ENCODE measurements around the gene TTC6.

TTC6 gene

DNA sequence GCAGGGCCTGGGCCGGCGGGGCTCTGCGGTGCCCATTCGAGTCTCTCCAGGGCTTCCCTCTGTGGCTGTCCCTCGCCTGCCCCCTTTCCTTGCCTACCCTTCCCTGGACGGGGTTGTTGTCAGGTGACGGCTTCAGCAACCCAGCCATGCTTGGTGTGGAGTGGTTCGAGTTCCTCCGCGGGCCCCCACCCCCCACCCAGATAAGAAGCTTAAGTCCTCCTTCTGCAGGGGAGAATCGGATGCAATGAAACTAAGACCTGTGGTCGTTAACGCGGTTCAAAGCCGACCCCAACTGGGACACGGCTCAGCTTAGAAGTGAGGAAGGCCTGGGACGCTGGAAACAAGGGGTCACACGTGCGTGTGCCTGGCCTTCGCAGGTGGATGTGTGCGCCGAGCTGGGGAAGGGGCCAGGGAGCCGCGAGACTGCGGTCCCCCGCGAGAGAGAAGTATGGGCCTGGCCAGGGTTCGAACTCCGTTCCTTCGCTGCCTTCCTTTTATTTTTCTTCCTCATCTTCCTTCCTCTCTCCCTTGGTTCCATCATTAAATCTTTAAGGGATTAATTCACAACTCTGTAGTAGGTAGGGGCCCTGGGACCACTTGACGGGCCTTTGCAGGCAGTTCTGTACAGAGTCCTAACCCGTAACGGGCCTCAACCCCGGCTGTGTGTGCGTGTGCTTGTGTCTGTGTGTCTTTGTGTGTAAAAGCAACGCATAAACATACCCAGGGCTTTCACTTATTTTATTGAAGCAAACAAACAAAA lies 3.5 kb downstream of the TTC6 start:
- Histone ChIP-seq H3K27me3 (ENCODE audit: insufficient read depth, low read length) (peaks cover 89% of the 10 kb centered on the region), H3K79me2 (ENCODE audit: control insufficient read depth, insufficient read depth, low read length, unreplicated experiment) (no peaks in the 10 kb centered on the region), H3K4me3 (ENCODE audit: low read depth, low read length) (peak overlapping the region; percentile 67), H2AFZ (ENCODE audit: low read length, unreplicated experiment) (no peak overlapping the region), H3K27ac (ENCODE audit: low read depth, low read length) (no peak overlapping the region), H3K36me3 (ENCODE audit: insufficient read depth, low read length) (no peaks in the 10 kb centered on the region), H3K4me1 (ENCODE audit: control insufficient read depth, insufficient read depth, low read length, unreplicated experiment) (peaks cover 6% of the 10 kb centered on the region)

DNA sequence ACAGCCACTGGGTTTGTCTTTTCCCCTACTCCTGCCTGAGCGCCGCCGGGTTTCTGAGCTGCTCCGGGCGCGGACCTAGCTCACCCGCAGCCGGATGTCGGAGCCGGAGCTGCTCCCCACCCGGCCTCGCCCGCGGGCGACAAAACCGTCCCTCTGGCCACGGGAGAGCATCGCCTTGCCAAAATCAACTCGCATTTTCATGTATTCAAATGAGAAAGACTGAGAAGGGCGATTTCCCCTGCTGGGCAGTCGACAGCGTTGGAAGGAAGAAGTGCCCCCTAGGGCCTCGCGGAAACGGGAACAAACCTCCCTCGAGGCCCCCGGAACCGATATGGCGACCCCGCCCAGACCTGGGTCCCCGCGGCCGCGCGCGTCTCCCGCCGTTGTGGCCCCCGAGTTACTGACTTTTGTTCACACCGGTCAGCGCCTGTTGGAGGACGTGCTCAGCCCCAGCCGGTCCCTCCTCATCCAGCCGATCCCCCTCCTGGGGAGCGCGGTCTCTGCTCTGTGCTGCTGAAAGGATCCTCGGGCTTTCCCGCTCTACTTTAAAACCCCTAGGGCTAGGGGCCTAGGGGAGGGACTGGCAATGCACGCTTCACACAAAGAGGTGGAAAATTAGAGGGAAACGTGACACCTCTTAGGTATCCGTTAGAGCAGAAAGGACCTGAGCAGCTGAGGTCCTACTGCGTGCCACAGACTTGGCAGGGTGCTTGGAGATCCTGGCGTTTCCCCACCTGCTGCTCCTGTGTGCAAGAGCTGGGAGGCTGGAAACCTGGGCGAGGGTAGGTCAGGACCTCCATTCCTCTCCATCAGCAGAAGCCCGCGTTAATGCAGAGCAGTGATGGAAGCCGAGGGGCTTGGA lies 4.3 kb downstream of the TTC6 start:
- Histone ChIP-seq H3K79me2 (ENCODE audit: control insufficient read depth, insufficient read depth, low read length, unreplicated experiment) (no peaks in the 10 kb centered on the region), H2AFZ (ENCODE audit: low read length, unreplicated experiment) (no peak overlapping the region), H3K4me3 (ENCODE audit: low read depth, low read length) (peak overlapping the region; percentile 67), H3K27ac (ENCODE audit: low read depth, low read length) (no peak overlapping the region), H3K27me3 (ENCODE audit: insufficient read depth, low read length) (peaks cover 96% of the 10 kb centered on the region), H3K36me3 (ENCODE audit: insufficient read depth, low read length) (no peaks in the 10 kb centered on the region), H3K4me1 (ENCODE audit: control insufficient read depth, insufficient read depth, low read length, unreplicated experiment) (peaks cover 6% of the 10 kb centered on the region)

DNA sequence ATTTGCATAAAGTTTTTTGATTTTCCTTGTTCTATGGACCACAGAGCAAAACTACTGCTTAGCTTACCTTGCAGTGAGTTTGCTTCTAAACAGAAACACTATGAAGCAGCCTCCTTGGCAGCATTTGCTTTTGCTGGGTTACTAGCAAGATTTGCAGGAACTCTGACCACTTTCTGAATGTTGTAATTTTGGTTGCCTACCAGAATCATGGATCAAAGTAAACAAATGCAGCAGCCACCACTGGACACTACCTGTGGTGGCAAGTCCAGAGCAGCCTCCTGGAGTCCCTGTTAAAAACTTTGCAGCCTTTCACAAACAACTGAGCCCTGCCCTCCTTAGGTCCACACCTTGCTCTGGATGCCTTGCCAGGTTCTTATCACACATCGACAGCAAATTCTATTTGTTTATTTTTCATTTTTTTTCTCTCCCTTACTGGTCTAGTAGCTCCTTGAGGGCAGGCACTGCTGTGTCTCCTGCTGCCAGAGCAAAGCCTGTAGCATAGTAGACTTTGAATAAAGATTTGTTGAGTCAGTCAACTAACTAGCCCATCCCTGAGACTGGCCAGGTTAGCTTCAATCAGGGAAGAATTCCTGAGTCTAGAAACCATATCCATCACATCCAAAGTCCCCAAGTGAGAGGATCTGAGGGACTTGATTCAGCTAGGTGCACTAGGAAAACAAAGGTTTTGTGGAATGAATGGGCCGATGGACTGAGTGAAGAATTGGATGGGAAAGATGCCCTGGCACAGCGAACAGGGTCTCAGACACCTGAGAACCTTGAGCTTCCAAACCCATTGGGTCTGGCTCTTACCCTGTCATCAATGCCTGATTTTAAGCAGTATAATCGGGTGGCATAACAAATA lies 5.7 kb downstream of the TTC6 start:
- Histone ChIP-seq H2AFZ (ENCODE audit: low read length, unreplicated experiment) (no peak overlapping the region), H3K36me3 (ENCODE audit: insufficient read depth, low read length) (no peaks in the 10 kb centered on the region), H3K4me1 (ENCODE audit: control insufficient read depth, insufficient read depth, low read length, unreplicated experiment) (peaks cover 6% of the 10 kb centered on the region), H3K79me2 (ENCODE audit: control insufficient read depth, insufficient read depth, low read length, unreplicated experiment) (no peaks in the 10 kb centered on the region), H3K4me3 (ENCODE audit: low read depth, low read length) (no peak overlapping the region), H3K27ac (ENCODE audit: low read depth, low read length) (no peak overlapping the region), H3K27me3 (ENCODE audit: insufficient read depth, low read length) (peaks cover 100% of the 10 kb centered on the region)

DNA sequence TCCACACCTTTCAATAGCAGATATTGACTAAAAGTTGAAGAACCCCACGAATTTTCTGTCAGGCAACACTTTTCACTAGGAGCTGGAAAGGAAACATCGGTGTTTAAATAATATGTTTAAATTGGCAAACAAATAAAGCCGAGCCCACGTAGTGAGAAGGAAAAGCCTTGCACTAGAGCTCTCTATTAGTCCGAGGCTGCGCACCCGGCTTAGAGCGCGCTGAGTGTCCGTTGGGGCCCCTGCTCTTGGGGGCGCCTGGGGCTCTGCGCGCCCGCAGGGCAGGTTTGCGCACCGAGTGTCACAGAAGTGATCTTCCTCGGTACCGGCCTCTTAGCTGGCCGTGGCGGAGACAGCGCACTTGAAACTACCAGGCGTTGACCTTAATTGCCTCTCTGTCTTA lies 6.4 kb downstream of the TTC6 start:
- Histone ChIP-seq H3K27me3 (ENCODE audit: insufficient read depth, low read length) (peaks cover 100% of the 10 kb centered on the region), H3K36me3 (ENCODE audit: insufficient read depth, low read length) (no peaks in the 10 kb centered on the region), H2AFZ (ENCODE audit: low read length, unreplicated experiment) (no peak overlapping the region), H3K4me1 (ENCODE audit: control insufficient read depth, insufficient read depth, low read length, unreplicated experiment) (peaks cover 6% of the 10 kb centered on the region), H3K4me3 (ENCODE audit: low read depth, low read length) (no peak overlapping the region), H3K27ac (ENCODE audit: low read depth, low read length) (no peak overlapping the region), H3K79me2 (ENCODE audit: control insufficient read depth, insufficient read depth, low read length, unreplicated experiment) (no peaks in the 10 kb centered on the region)

DNA sequence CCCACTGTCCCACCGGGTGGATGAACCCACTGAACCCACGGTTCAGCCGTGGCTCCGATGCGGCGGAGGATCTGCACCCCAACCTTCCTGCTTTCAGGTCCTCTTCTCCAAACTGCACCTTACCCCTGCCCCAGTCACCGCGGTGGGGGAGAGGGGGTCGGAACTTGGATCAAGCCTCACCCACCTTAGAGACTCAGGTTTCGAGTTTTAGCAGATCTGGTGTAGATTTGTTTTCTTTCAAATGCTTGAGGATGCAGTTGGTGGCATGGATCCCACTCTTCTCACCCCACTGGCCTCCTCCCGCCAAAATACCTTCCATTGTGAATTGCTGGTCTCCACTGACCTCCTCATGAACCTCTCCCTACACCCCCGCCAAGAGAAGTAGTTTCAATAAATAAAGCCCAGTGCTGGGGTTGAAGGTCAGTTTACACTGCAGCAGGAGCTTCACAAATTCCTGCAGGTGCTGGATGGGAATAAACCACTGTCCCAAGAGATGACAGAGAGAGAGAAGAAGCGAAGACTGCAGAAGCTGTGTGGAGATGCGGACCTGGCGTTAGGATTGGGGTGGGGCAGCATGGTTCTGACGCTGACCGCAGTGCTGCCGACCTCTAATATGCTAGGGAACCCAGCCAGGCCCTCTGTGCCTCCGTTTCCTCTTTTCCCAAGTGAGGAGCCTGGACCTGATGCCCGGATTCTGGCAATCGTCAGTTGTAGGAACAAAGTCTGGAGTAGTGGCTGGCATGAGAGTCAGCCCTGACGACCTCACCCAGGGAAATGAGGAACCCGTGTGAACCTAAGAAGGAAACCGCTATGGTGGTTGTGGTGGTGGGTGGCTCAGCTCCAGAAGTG lies 7.4 kb downstream of the TTC6 start:
- Histone ChIP-seq H3K36me3 (ENCODE audit: insufficient read depth, low read length) (no peaks in the 10 kb centered on the region), H3K4me3 (ENCODE audit: low read depth, low read length) (no peak overlapping the region), H3K4me1 (ENCODE audit: control insufficient read depth, insufficient read depth, low read length, unreplicated experiment) (peaks cover 6% of the 10 kb centered on the region), H3K27ac (ENCODE audit: low read depth, low read length) (no peak overlapping the region), H3K79me2 (ENCODE audit: control insufficient read depth, insufficient read depth, low read length, unreplicated experiment) (no peaks in the 10 kb centered on the region), H2AFZ (ENCODE audit: low read length, unreplicated experiment) (no peak overlapping the region), H3K27me3 (ENCODE audit: insufficient read depth, low read length) (peaks cover 100% of the 10 kb centered on the region)

DNA sequence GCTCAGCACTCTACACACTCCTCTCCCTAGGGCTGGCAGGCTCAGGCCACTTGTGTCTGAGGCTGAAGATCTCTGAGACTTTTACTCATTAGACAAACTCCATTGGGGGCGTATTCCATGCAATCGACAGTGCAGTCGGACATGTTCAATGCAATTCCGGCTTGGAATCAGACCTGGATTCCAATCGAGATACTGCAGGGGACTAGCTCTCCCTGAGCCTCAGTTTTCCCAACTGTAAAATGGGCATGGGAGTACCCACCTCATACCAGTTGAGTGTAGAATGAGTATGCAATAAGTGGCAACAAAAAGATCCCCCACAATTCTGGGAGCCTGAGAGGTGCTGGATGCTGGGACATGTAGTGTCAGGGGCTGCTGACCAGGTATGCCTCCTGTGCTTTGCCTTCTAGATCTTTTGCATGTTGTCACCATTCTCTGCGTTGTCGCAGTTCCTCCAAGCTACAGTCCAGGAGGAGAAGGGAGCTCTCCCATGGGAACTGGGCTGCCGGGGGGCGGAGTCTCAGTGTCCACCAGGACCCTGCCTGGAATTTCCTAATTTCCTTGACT lies 8.3 kb downstream of the TTC6 start:
- Histone ChIP-seq H3K4me3 (ENCODE audit: low read depth, low read length) (no peak overlapping the region), H3K36me3 (ENCODE audit: insufficient read depth, low read length) (no peaks in the 10 kb centered on the region), H3K79me2 (ENCODE audit: control insufficient read depth, insufficient read depth, low read length, unreplicated experiment) (no peaks in the 10 kb centered on the region), H3K27ac (ENCODE audit: low read depth, low read length) (no peak overlapping the region), H3K27me3 (ENCODE audit: insufficient read depth, low read length) (peaks cover 98% of the 10 kb centered on the region), H2AFZ (ENCODE audit: low read length, unreplicated experiment) (no peak overlapping the region), H3K4me1 (ENCODE audit: control insufficient read depth, insufficient read depth, low read length, unreplicated experiment) (peaks cover 6% of the 10 kb centered on the region)

DNA sequence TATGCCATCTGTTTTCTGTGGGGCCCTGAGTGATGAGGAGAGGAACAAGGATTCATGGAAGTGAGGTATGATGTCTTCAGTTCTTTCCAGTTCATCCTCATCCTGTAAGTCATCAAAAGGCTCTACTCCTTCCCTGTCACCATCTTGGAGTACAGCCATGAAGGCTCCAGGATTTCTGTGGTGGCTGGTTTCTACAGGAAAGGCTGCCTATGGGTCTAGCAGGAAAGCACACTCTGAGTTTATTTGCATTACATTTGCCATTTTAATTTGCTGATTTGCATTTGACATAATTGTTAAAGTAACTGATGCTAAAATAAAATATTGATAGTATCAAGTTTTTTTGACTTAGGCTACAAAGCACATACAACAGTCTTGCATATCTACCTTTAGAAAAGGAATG lies 11.2 kb downstream of the TTC6 start:
- Histone ChIP-seq H3K79me2 (ENCODE audit: control insufficient read depth, insufficient read depth, low read length, unreplicated experiment) (no peaks in the 10 kb centered on the region), H3K4me3 (ENCODE audit: low read depth, low read length) (no peak overlapping the region), H3K27ac (ENCODE audit: low read depth, low read length) (no peak overlapping the region), H3K27me3 (ENCODE audit: insufficient read depth, low read length) (peaks cover 98% of the 10 kb centered on the region), H3K36me3 (ENCODE audit: insufficient read depth, low read length) (no peaks in the 10 kb centered on the region), H3K4me1 (ENCODE audit: control insufficient read depth, insufficient read depth, low read length, unreplicated experiment) (no peaks in the 10 kb centered on the region), H2AFZ (ENCODE audit: low read length, unreplicated experiment) (no peak overlapping the region)

DNA sequence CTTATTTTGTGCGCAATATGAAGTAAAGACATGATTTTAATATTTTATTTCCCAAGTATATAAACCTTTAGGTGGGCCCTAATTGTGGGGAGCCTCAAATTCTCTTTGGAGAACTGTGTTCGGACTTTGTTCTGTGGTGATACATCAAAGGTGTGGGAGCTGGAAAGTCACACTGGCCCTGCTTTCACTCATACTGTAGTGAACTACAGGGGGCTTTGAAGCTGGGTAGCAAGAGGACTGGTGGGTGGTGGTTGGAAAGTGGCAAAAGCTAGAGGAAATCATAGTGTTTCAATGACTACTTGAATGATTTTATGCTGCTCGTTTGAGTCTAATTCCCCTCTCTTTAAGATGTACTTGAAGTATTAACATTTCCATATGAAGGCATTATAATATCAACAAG lies 13.2 kb downstream of the TTC6 start:
- Histone ChIP-seq H2AFZ (ENCODE audit: low read length, unreplicated experiment) (no peak overlapping the region), H3K4me1 (ENCODE audit: control insufficient read depth, insufficient read depth, low read length, unreplicated experiment) (no peaks in the 10 kb centered on the region), H3K36me3 (ENCODE audit: insufficient read depth, low read length) (no peaks in the 10 kb centered on the region), H3K4me3 (ENCODE audit: low read depth, low read length) (no peak overlapping the region), H3K27me3 (ENCODE audit: insufficient read depth, low read length) (peaks cover 92% of the 10 kb centered on the region), H3K27ac (ENCODE audit: low read depth, low read length) (no peak overlapping the region), H3K79me2 (ENCODE audit: control insufficient read depth, insufficient read depth, low read length, unreplicated experiment) (no peaks in the 10 kb centered on the region)

DNA sequence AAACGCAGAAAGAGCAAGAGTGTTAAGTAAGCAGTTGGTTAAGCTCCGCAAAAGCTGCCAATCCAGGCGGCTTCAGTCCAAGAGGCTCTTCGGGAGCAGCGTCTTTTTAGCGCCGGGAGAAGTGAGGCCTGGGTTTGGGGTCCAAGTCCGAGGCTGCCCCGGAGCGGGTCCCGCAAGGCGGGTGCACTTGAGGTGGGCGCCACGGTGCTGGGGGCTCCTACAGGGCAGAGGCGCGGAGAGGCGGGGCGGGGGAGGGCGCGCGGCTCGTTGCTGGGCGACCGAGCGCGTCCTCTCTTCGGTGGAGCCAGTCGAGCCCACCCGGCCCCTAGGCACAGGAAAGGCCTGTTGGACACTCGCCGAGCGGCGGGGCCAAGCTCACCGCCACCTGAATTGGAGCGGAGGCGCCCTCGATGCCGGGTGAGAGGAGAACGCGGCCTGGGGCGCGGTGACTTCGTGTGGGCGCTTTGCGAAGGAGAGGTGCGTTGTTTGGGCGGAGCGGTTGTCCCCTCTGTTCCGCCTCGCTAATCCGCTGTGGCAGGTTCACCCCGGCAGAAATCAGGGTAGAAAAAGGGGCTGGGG lies 15.6 kb downstream of the TTC6 start:
- no peaks in the 10 kb centered on the region for H3K79me2 ChIP-seq (ENCODE audit: control insufficient read depth, insufficient read depth, low read length, unreplicated experiment)
- peaks cover 68% of the 10 kb centered on the region for H3K27me3 ChIP-seq (ENCODE audit: insufficient read depth, low read length)
- no peaks in the 10 kb centered on the region for H3K36me3 ChIP-seq (ENCODE audit: insufficient read depth, low read length)
- H3K27ac ChIP-seq (ENCODE audit: low read depth, low read length): no peak overlapping the region
- no peaks in the 10 kb centered on the region for H3K4me1 ChIP-seq (ENCODE audit: control insufficient read depth, insufficient read depth, low read length, unreplicated experiment)
- peak overlapping the region; percentile 21 for H2AFZ ChIP-seq (ENCODE audit: low read length, unreplicated experiment)
- H3K4me3 ChIP-seq (ENCODE audit: low read depth, low read length): peak overlapping the region; percentile 63
